ENCODE results near the gene C12orf42. TPM values are rescaled to one million over a fixed set of nuclear protein-coding genes. Genes with fewer than 3 reads are reported as not detected.

The C12orf42 gene
- total and polyA plus RNA-seq, 10 of the 15 experiments (the other 5 are each of a cell fraction or from before 2014, with no cell fraction given), result 1.4 to 7.0 (median 2.4) TPM

DNA sequence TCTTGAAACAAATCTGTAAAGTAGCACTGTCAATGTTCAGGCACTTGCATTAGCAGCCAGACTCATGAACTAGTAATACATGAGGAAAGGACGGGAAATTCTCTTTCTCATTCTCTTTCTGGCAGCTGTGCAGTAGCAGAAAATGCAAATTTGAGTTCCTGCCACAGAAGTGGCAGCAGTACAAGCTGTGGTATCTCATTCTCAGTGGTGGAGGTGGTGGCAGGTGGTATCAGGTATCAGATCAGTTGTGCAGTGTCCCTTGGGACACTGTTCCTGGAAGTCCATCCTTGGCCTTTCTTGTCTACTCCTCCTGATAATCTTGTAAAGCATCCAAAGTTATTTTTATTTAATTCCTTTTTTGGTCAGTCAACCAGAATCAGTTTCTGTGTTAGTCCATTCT is 103.0 kb downstream of the C12orf42 start (continued):
- TF ChIP-seq, protein P1, sequence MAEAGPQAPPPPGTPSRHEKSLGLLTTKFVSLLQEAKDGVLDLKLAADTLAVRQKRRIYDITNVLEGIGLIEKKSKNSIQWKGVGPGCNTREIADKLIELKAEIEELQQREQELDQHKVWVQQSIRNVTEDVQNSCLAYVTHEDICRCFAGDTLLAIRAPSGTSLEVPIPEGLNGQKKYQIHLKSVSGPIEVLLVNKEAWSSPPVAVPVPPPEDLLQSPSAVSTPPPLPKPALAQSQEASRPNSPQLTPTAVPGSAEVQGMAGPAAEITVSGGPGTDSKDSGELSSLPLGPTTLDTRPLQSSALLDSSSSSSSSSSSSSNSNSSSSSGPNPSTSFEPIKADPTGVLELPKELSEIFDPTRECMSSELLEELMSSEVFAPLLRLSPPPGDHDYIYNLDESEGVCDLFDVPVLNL (IDR thresholded peaks at IDR 0.05; ENCODE audit: low read depth, low read length), result no peak
- no peak for TF ChIP-seq ZNF24 (IDR thresholded peaks at IDR 0.05)
- TF ChIP-seq, protein P2, sequence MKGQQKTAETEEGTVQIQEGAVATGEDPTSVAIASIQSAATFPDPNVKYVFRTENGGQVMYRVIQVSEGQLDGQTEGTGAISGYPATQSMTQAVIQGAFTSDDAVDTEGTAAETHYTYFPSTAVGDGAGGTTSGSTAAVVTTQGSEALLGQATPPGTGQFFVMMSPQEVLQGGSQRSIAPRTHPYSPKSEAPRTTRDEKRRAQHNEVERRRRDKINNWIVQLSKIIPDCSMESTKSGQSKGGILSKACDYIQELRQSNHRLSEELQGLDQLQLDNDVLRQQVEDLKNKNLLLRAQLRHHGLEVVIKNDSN (IDR thresholded peaks at IDR 0.05; ENCODE audit: borderline replicate concordance, extremely low read length, insufficient read depth, low read depth, low read length), result no peak
- TF ChIP-seq POU2F2 (IDR thresholded peaks at IDR 0.05; ENCODE audit: borderline replicate concordance, low read depth, low read length), result peak; percentile 98
- TF ChIP-seq, protein P3, sequence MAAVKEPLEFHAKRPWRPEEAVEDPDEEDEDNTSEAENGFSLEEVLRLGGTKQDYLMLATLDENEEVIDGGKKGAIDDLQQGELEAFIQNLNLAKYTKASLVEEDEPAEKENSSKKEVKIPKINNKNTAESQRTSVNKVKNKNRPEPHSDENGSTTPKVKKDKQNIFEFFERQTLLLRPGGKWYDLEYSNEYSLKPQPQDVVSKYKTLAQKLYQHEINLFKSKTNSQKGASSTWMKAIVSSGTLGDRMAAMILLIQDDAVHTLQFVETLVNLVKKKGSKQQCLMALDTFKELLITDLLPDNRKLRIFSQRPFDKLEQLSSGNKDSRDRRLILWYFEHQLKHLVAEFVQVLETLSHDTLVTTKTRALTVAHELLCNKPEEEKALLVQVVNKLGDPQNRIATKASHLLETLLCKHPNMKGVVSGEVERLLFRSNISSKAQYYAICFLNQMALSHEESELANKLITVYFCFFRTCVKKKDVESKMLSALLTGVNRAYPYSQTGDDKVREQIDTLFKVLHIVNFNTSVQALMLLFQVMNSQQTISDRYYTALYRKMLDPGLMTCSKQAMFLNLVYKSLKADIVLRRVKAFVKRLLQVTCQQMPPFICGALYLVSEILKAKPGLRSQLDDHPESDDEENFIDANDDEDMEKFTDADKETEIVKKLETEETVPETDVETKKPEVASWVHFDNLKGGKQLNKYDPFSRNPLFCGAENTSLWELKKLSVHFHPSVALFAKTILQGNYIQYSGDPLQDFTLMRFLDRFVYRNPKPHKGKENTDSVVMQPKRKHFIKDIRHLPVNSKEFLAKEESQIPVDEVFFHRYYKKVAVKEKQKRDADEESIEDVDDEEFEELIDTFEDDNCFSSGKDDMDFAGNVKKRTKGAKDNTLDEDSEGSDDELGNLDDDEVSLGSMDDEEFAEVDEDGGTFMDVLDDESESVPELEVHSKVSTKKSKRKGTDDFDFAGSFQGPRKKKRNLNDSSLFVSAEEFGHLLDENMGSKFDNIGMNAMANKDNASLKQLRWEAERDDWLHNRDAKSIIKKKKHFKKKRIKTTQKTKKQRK (IDR thresholded peaks at IDR 0.05; ENCODE audit: low read depth, low read length), result no peak
- TF ChIP-seq ZNF274 (IDR thresholded peaks at IDR 0.05; ENCODE audit: insufficient read depth, insufficient read length), result no peak
- TF ChIP-seq EP300 (IDR thresholded peaks at IDR 0.05; ENCODE audit: borderline replicate concordance in 1 of 2, control insufficient read depth in 1 of 2, low read depth in 2 of 2, low read length in 2 of 2), result peak; percentile 50 to 89; a peak in 3 of 4 replicates
- TF ChIP-seq PML (IDR thresholded peaks at IDR 0.05; ENCODE audit: low read length), result no peak
- TF ChIP-seq, protein P4, sequence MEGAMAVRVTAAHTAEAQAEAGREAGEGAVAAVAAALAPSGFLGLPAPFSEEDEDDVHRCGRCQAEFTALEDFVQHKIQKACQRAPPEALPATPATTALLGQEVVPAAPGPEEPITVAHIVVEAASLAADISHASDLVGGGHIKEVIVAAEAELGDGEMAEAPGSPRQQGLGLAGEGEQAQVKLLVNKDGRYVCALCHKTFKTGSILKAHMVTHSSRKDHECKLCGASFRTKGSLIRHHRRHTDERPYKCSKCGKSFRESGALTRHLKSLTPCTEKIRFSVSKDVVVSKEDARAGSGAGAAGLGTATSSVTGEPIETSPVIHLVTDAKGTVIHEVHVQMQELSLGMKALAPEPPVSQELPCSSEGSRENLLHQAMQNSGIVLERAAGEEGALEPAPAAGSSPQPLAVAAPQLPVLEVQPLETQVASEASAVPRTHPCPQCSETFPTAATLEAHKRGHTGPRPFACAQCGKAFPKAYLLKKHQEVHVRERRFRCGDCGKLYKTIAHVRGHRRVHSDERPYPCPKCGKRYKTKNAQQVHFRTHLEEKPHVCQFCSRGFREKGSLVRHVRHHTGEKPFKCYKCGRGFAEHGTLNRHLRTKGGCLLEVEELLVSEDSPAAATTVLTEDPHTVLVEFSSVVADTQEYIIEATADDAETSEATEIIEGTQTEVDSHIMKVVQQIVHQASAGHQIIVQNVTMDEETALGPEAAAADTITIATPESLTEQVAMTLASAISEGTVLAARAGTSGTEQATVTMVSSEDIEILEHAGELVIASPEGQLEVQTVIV (IDR thresholded peaks at IDR 0.05; ENCODE audit: borderline replicate concordance, partially characterized antibody), result no peak
- TF ChIP-seq, protein P5, sequence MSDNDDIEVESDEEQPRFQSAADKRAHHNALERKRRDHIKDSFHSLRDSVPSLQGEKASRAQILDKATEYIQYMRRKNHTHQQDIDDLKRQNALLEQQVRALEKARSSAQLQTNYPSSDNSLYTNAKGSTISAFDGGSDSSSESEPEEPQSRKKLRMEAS (IDR thresholded peaks at IDR 0.05; ENCODE audit: low read depth, low read length), result no peak
- TF ChIP-seq KLF5 (IDR thresholded peaks at IDR 0.05; ENCODE audit: partially characterized antibody), result no peak
- TF ChIP-seq FOXM1 (IDR thresholded peaks at IDR 0.05; ENCODE audit: low read depth, low read length), result no peak
- TF ChIP-seq, protein P6, sequence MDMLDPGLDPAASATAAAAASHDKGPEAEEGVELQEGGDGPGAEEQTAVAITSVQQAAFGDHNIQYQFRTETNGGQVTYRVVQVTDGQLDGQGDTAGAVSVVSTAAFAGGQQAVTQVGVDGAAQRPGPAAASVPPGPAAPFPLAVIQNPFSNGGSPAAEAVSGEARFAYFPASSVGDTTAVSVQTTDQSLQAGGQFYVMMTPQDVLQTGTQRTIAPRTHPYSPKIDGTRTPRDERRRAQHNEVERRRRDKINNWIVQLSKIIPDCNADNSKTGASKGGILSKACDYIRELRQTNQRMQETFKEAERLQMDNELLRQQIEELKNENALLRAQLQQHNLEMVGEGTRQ (IDR thresholded peaks at IDR 0.05; ENCODE audit: borderline replicate concordance, low read depth, low read length), result no peak
- no peak for TF ChIP-seq SMC3 (IDR thresholded peaks at IDR 0.05; ENCODE audit: borderline replicate concordance, low read length)
- TF ChIP-seq SP1 (IDR thresholded peaks at IDR 0.05; ENCODE audit: low read depth, low read length), result no peak
- no peak for TF ChIP-seq SUZ12 (IDR thresholded peaks at IDR 0.05; ENCODE audit: unreplicated experiment)
- no peak for TF ChIP-seq LARP7 (IDR thresholded peaks at IDR 0.05)

Data from GM12878 (cell line).